ENCODE results near the gene PDE6G.
"Not testable (repeated sequence)": the region's sequence is repeated elsewhere in the genome, so short reads cannot be mapped to it uniquely, and the experiment has no call there.

Gene PDE6G

GRCh38 chr17:81636505-81637288 is 19.6 kb downstream of the PDE6G start, which contains the start of the genes NPLOC4 and TSPAN10:
Gene NPLOC4 (minus strand): TSS chr17:81637112. CDS start chr17:81636930, 182 bp downstream.
Gene TSPAN10 (plus strand): TSS chr17:81637196. CDS start chr17:81642413, 5,217 bp downstream.
- peak; percentile 92 for DNase-seq (ENCODE audit: low read depth)
- peak within 1 kb of the TSS; percentile 82 for H3K4me3 ChIP-seq (ENCODE audit: low read depth, low read length)
- TF ChIP-seq CTCF (IDR thresholded peaks at IDR 0.05; ENCODE audit: insufficient read depth, low read depth, low read length, missing control alignments): no peak

DNA sequence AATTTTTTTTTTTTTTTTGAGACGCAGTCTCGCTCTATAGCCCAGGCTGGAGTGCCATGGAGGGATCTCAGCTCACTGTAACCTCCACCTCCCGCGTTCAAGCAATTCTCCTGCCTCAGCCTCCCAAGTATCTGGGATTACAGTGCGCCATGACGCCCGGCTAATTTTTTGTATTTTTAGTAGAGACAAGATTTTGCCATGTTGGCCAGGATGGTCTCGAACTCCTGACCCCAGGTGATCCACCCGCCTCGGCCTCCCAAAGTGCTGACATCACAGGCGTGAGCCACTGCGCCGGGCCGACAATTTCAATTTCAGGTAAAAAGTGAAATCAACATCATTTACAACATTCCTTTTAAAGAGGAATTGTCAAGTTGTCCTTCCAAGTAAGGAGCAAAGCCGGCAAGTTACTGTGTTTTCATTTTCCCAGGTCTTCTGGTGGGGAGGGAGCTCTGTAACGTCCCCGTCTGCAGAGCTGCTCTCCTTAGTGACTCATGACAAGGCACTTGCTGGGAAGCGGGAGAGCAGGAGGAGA is 20.3 kb downstream of the PDE6G start:
- peak; percentile 25 for DNase-seq (ENCODE audit: low read depth)
- H3K4me3 ChIP-seq (ENCODE audit: low read depth, low read length): peak overlapping the region; percentile 66
- no peak for TF ChIP-seq CTCF (IDR thresholded peaks at IDR 0.05; ENCODE audit: insufficient read depth, low read depth, low read length, missing control alignments)

DNA sequence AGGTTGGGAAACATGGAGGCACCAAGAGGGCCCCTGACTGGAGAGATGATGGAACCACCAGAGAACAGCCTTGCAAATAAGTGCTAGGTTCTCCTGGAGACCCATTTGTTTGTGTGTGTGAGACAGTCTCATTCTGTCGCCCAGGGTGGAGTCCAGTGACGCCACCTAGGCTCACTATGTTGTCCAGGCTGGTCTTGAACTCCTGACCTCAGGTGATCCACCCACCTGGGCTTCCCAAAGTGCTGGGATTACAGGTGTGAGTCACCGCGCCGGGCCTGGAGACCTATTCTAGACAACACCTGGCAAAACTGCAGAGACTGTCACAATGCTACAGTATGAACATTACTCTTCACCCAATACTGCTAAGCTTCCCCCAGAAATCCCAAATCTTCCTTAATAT is 20.9 kb downstream of the PDE6G start:
- DNase-seq (ENCODE audit: low read depth): no peak
- no peak for TF ChIP-seq CTCF (IDR thresholded peaks at IDR 0.05; ENCODE audit: insufficient read depth, low read depth, low read length, missing control alignments)
- peak overlapping the region; percentile 66 for H3K4me3 ChIP-seq (ENCODE audit: low read depth, low read length)

- TF ChIP-seq CTCF (IDR thresholded peaks at IDR 0.05; ENCODE audit: insufficient read depth, low read depth, low read length, missing control alignments): no peak
- no peak for DNase-seq (ENCODE audit: low read depth)
- no peak overlapping the region for H3K4me3 ChIP-seq (ENCODE audit: low read depth, low read length)
These were observed 24.9 kb downstream of the PDE6G start for GRCh38 chr17:81631482-81631881.

- no peak for TF ChIP-seq CTCF (IDR thresholded peaks at IDR 0.05; ENCODE audit: insufficient read depth, low read depth, low read length, missing control alignments)
These were observed 26.1 kb downstream of the PDE6G start for GRCh38 chr17:81630274-81630673.

GRCh38 chr17:81621494-81622130 is 34.7 kb downstream of the PDE6G start:
- no peak for TF ChIP-seq CTCF (IDR thresholded peaks at IDR 0.05; ENCODE audit: insufficient read depth, low read depth, low read length, missing control alignments)
- DNase-seq (ENCODE audit: low read depth): no peak
- H3K4me3 ChIP-seq (ENCODE audit: low read depth, low read length): no peak overlapping the region

More at GRCh38 chr17:81630274-81630673, 26.1 kb downstream of the PDE6G start:
- no peak for DNase-seq (ENCODE audit: low read depth)
- no peak overlapping the region for H3K4me3 ChIP-seq (ENCODE audit: low read depth, low read length)

DNA sequence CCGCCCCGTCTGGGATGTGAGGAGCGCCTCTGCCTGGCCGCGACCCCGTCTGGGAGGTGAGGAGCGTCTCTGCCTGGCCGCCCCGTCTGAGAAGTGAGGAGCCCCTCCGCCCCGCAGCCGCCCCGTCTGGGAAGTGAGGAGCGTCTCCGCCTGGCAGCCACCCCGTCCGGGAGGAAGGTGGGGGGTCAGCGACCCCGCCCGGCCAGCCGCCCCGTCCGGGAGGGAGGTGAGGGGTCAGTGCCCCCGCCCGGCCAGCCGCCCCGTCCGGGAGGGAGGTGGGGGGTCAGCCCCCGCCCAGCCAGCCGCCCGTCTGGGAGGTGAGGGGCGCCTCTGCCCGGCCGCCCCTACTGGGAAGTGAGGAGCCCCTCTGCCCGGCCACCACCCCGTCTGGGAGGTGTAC is 38.0 kb downstream of the PDE6G start:
- not testable (repeated sequence) for DNase-seq (ENCODE audit: low read depth); H3K4me3 ChIP-seq (ENCODE audit: low read depth, low read length)

Data from GM12865 (cell line).